SK-N-MC (cell line): ENCODE data around the gene KDM2A.

Experiments used
- EZH2 ChIP-seq: fragments of 200-600 bp; sonication (generic); IDR thresholded peaks from one replicate; pipeline ENCODE4 v1.6.1; 2017; ENCODE audit warnings: antibody characterized with exemption
- FOXP2 ChIP-seq: optimal IDR thresholded peaks from 2 replicates; pipeline ENCODE3; 2011; ENCODE audit warnings: mild to moderate bottlenecking, moderate library complexity; ENCODE audit not compliant: insufficient read depth; ENCODE audit errors: extremely low read length, control extremely low read depth
- POLR2AphosphoS5 ChIP-seq: IDR thresholded peaks from 2 replicates; pipeline ENCODE4 v1.6.1; 2012; ENCODE audit warnings: mild to moderate bottlenecking, low read depth, low read length, borderline replicate concordance

DNA sequence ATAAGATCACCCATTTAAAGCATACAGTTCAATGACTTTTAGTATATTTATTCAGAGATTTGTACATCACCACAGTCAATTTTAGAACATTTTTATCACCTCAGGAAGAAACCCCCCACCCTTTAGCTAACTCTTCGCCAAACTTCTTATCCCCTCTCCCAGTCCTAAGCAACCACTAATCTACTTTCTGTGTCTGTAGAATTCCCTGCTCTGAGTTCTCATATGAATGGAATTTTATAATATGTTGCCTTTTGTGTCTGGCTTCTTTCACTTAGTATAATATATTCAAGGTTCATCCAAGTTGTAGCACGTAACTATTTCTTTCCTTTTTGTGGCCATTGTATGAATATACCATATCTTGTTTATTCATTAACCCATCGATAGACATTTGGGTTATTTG lies 173.6 kb downstream of the KDM2A start:
- TF ChIP-seq POLR2AphosphoS5 (no peak), EZH2 (no peak), FOXP2 (no peak)
